HFFc6 (cell line): ENCODE data around the gene CCL4. TPM values are rescaled to one million over a fixed set of nuclear protein-coding genes. Genes with fewer than 3 reads are reported as not detected.
"Not testable (repeated sequence)": the region's sequence is repeated elsewhere in the genome, so short reads cannot be mapped to it uniquely, and the experiment has no call there.

ENCODE experiments used
- DNase-seq: peaks from one replicate; pipeline ENCODE4 v3.0.0-alpha.2; 2018
- H3K27ac Mint-ChIP-seq: 2 replicates; pipeline ENCODE4 v1.8.0; 2020; ENCODE audit warnings: mild to moderate bottlenecking, mixed read lengths
- H3K27me3 Mint-ChIP-seq: 2 replicates; pipeline ENCODE4 v1.8.0; 2021; ENCODE audit warnings: mild to moderate bottlenecking, moderate library complexity, mixed read lengths; ENCODE audit not compliant: insufficient read depth
- H3K36me3 Mint-ChIP-seq: 2 replicates; pipeline ENCODE4 v1.8.0; 2021; ENCODE audit warnings: low read depth, mixed read lengths
- H3K4me1 Mint-ChIP-seq: 2 replicates; pipeline ENCODE4 v1.8.0; 2020; ENCODE audit warnings: low read depth, mixed read lengths
- H3K4me3 Mint-ChIP-seq: 2 replicates; pipeline ENCODE4 v1.8.0; 2020; ENCODE audit warnings: mild to moderate bottlenecking, moderate library complexity, mixed read lengths
- H3K9me3 Mint-ChIP-seq: 2 replicates; pipeline ENCODE4 v1.8.0; 2020; ENCODE audit warnings: mild to moderate bottlenecking, mixed read lengths
- CTCF ChIP-seq: fragments of 200-600 bp; sonication (generic); IDR thresholded peaks from 2 replicates; pipeline ENCODE4 v1.5.0; 2021; ENCODE audit warnings: antibody characterized with exemption, mild to moderate bottlenecking
- total RNA-seq, 6 experiments: library from RNA; stranded (reverse); fragmentation: NEBNext Ultra II Directional; extraction: Animal tissue kit (Norgen Biotek cat#: 25700); gene quantifications; 2 replicates in 1 of 6; 3 replicates in 5 of 6; pipeline ENCODE4 v1.2.3, GENCODE V29; 2021

CCL4 gene
- total RNA-seq, 6 experiments from 2014 or later: not detected

GRCh38 chr17:36120221-36120620 lies 16.6 kb downstream of the CCL4 start:
- TF ChIP-seq CTCF: no peak
- Mint-ChIP-seq H3K4me3 (no peak overlapping the region), H3K27ac (no peak overlapping the region), H3K36me3 (peaks cover 5% of the 10 kb centered on the region; the same call in 1 of the 2 replicates), H3K4me1 (no peaks in the 10 kb centered on the region), H3K9me3 (peaks cover 15% of the 10 kb centered on the region), H3K27me3 (peaks cover 2% of the 10 kb centered on the region)
- DNase-seq: no peak

- not testable (repeated sequence) for H3K4me3 Mint-ChIP-seq, H3K27ac Mint-ChIP-seq, DNase-seq, H3K4me1 Mint-ChIP-seq, H3K27me3 Mint-ChIP-seq
- Mint-ChIP-seq H3K36me3 (peaks cover 12% of the 10 kb centered on the region; the same call in 1 of the 2 replicates), H3K9me3 (peaks cover 24% of the 10 kb centered on the region)
These were observed 17.5 kb downstream of the CCL4 start for GRCh38 chr17:36121099-36121498.

- TF ChIP-seq CTCF: no peak
- no peak for DNase-seq
- peaks cover 45% of the 10 kb centered on the region for H3K9me3 Mint-ChIP-seq
These were observed 19.8 kb downstream of the CCL4 start for GRCh38 chr17:36123431-36123830.

GRCh38 chr17:36124879-36125824 lies 21.5 kb downstream of the CCL4 start:
- no peak overlapping the region for H3K4me3 Mint-ChIP-seq
- H3K9me3 Mint-ChIP-seq: peaks cover 39% of the 10 kb centered on the region
- H3K27me3 Mint-ChIP-seq: peaks cover 4% of the 10 kb centered on the region
- DNase-seq: no peak
- TF ChIP-seq CTCF: no peak
- H3K27ac Mint-ChIP-seq: no peak overlapping the region
- H3K36me3 Mint-ChIP-seq: 0 out of 2 replicates have a peak, but pooled peaks cover 9% of the 10 kb centered on the region
- no peaks in the 10 kb centered on the region for H3K4me1 Mint-ChIP-seq

More at GRCh38 chr17:36123431-36123830, 19.8 kb downstream of the CCL4 start:
- Mint-ChIP-seq H3K36me3 (0 out of 2 replicates have a peak, but pooled peaks cover 9% of the 10 kb centered on the region), H3K4me3 (no peak overlapping the region), H3K4me1 (no peaks in the 10 kb centered on the region), H3K27me3 (peaks cover 4% of the 10 kb centered on the region), H3K27ac (no peak overlapping the region)

- Mint-ChIP-seq H3K27ac (no peak overlapping the region), H3K36me3 (0 out of 2 replicates have a peak, but pooled peaks cover 9% of the 10 kb centered on the region), H3K4me3 (no peak overlapping the region), H3K4me1 (no peaks in the 10 kb centered on the region), H3K9me3 (peaks cover 29% of the 10 kb centered on the region), H3K27me3 (peaks cover 4% of the 10 kb centered on the region)
- TF ChIP-seq CTCF: no peak
- no peak for DNase-seq
These were observed 23.7 kb downstream of the CCL4 start for GRCh38 chr17:36127199-36127893.
